ENCODE results near the gene SUSD1.
"Not testable (repeated sequence)": the region's sequence is repeated elsewhere in the genome, so short reads cannot be mapped to it uniquely, and the experiment has no call there.

GRCh38 chr9:112133806-112134205, 41.3 kb downstream of the SUSD1 start:
- TF ChIP-seq JUN (IDR thresholded peaks at IDR 0.05; ENCODE audit: borderline replicate concordance, insufficient read depth, insufficient read length, low read depth); EZH2 (IDR thresholded peaks at IDR 0.05; ENCODE audit: borderline replicate concordance, low read depth, low read length, severe bottlenecking); MYC (IDR thresholded peaks at IDR 0.05; ENCODE audit: low read depth, low read length); FOS (IDR thresholded peaks at IDR 0.05; ENCODE audit: borderline replicate concordance, insufficient read depth, low read length); GATA2 (IDR thresholded peaks at IDR 0.05; ENCODE audit: insufficient read depth, insufficient read length, low read depth, low read length); POLR2A (IDR thresholded peaks at IDR 0.05; ENCODE audit: low read depth, low read length): not testable (repeated sequence)
- TF ChIP-seq, protein P1, sequence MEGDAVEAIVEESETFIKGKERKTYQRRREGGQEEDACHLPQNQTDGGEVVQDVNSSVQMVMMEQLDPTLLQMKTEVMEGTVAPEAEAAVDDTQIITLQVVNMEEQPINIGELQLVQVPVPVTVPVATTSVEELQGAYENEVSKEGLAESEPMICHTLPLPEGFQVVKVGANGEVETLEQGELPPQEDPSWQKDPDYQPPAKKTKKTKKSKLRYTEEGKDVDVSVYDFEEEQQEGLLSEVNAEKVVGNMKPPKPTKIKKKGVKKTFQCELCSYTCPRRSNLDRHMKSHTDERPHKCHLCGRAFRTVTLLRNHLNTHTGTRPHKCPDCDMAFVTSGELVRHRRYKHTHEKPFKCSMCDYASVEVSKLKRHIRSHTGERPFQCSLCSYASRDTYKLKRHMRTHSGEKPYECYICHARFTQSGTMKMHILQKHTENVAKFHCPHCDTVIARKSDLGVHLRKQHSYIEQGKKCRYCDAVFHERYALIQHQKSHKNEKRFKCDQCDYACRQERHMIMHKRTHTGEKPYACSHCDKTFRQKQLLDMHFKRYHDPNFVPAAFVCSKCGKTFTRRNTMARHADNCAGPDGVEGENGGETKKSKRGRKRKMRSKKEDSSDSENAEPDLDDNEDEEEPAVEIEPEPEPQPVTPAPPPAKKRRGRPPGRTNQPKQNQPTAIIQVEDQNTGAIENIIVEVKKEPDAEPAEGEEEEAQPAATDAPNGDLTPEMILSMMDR (IDR thresholded peaks at IDR 0.05; ENCODE audit: extremely low read depth in 1 of 2, insufficient read depth in 1 of 2, low read depth in 1 of 2, low read length in 2 of 2): not testable (repeated sequence)
- TF ChIP-seq, protein P2, sequence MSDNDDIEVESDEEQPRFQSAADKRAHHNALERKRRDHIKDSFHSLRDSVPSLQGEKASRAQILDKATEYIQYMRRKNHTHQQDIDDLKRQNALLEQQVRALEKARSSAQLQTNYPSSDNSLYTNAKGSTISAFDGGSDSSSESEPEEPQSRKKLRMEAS (IDR thresholded peaks at IDR 0.05; ENCODE audit: insufficient read depth, insufficient read length): not testable (repeated sequence)

All from endothelial cell of umbilical vein (primary cell).